Stimulated activated CD8-positive, alpha-beta memory T cell treated with anti-CD3 and anti-CD28 coated beads, Interleukin-7, amount 100 ng/mL, for 48 hours (primary cell): ENCODE results near the gene PLAGL2.
"Not testable (repeated sequence)": the region's sequence is repeated elsewhere in the genome, so short reads cannot be mapped to it uniquely, and the experiment has no call there.

ENCODE experiments used
- DNase-seq, 2 donors: peaks; one replicate each; pipeline ENCODE4 v3.0.0-alpha.2; 2020; ENCODE audit warnings: low read depth in 1 of 2; ENCODE audit errors: extremely low read depth in 1 of 2

The PLAGL2 gene

GRCh38 chr20:32183947-32184635, 23.5 kb downstream of the PLAGL2 start:
- DNase-seq, result no peak

- no peak for DNase-seq
These were observed 25.9 kb downstream of the PLAGL2 start for GRCh38 chr20:32181606-32182005.

GRCh38 chr20:32179934-32180333, 27.6 kb downstream of the PLAGL2 start:
- no peak for DNase-seq

- DNase-seq, result no peak
These were observed 28.0 kb downstream of the PLAGL2 start for GRCh38 chr20:32179515-32179914.

GRCh38 chr20:32177696-32178095, 29.8 kb downstream of the PLAGL2 start:
- not testable (repeated sequence) for DNase-seq

- DNase-seq, result no peak
These were observed 39.2 kb downstream of the PLAGL2 start for GRCh38 chr20:32168184-32168910.

GRCh38 chr20:32167552-32167951, 40.0 kb downstream of the PLAGL2 start:
- DNase-seq, result no peak

GRCh38 chr20:32165836-32166545, 41.6 kb downstream of the PLAGL2 start:
- no peak for DNase-seq

- DNase-seq, result no peak
These were observed 42.4 kb downstream of the PLAGL2 start for GRCh38 chr20:32164984-32165735.

- DNase-seq, result no peak
These were observed 43.6 kb downstream of the PLAGL2 start for GRCh38 chr20:32163951-32164350.

GRCh38 chr20:32162351-32162750, 45.2 kb downstream of the PLAGL2 start:
- no peak for DNase-seq

- DNase-seq, result no peak
These were observed 47.2 kb downstream of the PLAGL2 start for GRCh38 chr20:32160341-32160740.

GRCh38 chr20:32159766-32160221, 47.7 kb downstream of the PLAGL2 start:
- no peak for DNase-seq

GRCh38 chr20:32158943-32159660, 48.4 kb downstream of the PLAGL2 start:
- DNase-seq, result peak in 1 of 2 donors; percentile 29

- DNase-seq, result no peak
These were observed 49.2 kb downstream of the PLAGL2 start for GRCh38 chr20:32158351-32158750.

- DNase-seq, result no peak
These were observed 49.9 kb downstream of the PLAGL2 start for GRCh38 chr20:32157611-32158010.

- DNase-seq, result no peak
These were observed 52.2 kb downstream of the PLAGL2 start for GRCh38 chr20:32155017-32155981.

- DNase-seq, result no peak
These were observed 53.8 kb downstream of the PLAGL2 start for GRCh38 chr20:32153771-32154170.

GRCh38 chr20:32153156-32153665, 54.3 kb downstream of the PLAGL2 start:
- DNase-seq, result no peak
